CD4-positive, alpha-beta T cell treated with Interleukin-2 at 100 ng/mL for 4 hours (primary cell): ENCODE measurements around the gene RNF180.
"Not testable (repeated sequence)": the region's sequence is repeated elsewhere in the genome, so short reads cannot be mapped to it uniquely, and the experiment has no call there.

Experiments
- DNase-seq: peaks from one replicate; pipeline ENCODE4 v3.0.0-alpha.2; 2020; ENCODE audit warnings: low spot score

RNF180 gene

GRCh38 chr5:64285188-64286130 lies 119.8 kb downstream of the RNF180 start:
- DNase-seq, result no peak

- no peak for DNase-seq
Observed at GRCh38 chr5:64286381-64286780, 120.7 kb downstream of the RNF180 start.

- not testable (repeated sequence) for DNase-seq
Observed at GRCh38 chr5:64288496-64288895, 122.9 kb downstream of the RNF180 start.

GRCh38 chr5:64292611-64293215 lies 127.1 kb downstream of the RNF180 start:
- no peak for DNase-seq

GRCh38 chr5:64295101-64295500 lies 129.5 kb downstream of the RNF180 start:
- DNase-seq, result no peak

GRCh38 chr5:64298586-64298985 lies 132.9 kb downstream of the RNF180 start:
- no peak for DNase-seq

- DNase-seq, result no peak
Observed at GRCh38 chr5:64299805-64300204, 134.2 kb downstream of the RNF180 start.

- no peak for DNase-seq
Observed at GRCh38 chr5:64301566-64301965, 135.9 kb downstream of the RNF180 start.

- no peak for DNase-seq
Observed at GRCh38 chr5:64308135-64308534, 142.5 kb downstream of the RNF180 start.

GRCh38 chr5:64312491-64312890 lies 146.8 kb downstream of the RNF180 start:
- no peak for DNase-seq

- no peak for DNase-seq
Observed at GRCh38 chr5:64315778-64316177, 150.1 kb downstream of the RNF180 start.

- DNase-seq, result no peak
Observed at GRCh38 chr5:64318175-64318574, 152.5 kb downstream of the RNF180 start.

GRCh38 chr5:64323591-64323990 lies 157.9 kb downstream of the RNF180 start:
- DNase-seq, result no peak

GRCh38 chr5:64330728-64331231 lies 165.1 kb downstream of the RNF180 start:
- no peak for DNase-seq

- DNase-seq, result no peak
Observed at GRCh38 chr5:64331597-64332277, 166.1 kb downstream of the RNF180 start.

- no peak for DNase-seq
Observed at GRCh38 chr5:64333886-64334285, 168.2 kb downstream of the RNF180 start.

GRCh38 chr5:64339769-64340168 lies 174.1 kb downstream of the RNF180 start:
- DNase-seq, result no peak

GRCh38 chr5:64340293-64340692 lies 174.7 kb downstream of the RNF180 start:
- DNase-seq, result no peak

- DNase-seq, result no peak
Observed at GRCh38 chr5:64341340-64341739, 175.7 kb downstream of the RNF180 start.

GRCh38 chr5:64344501-64344900 lies 178.9 kb downstream of the RNF180 start:
- DNase-seq, result no peak

GRCh38 chr5:64347309-64347708 lies 181.7 kb downstream of the RNF180 start:
- DNase-seq, result no peak

GRCh38 chr5:64364426-64364825 lies 198.8 kb downstream of the RNF180 start:
- no peak for DNase-seq

GRCh38 chr5:64384765-64385164 lies 219.1 kb downstream of the RNF180 start:
- DNase-seq, result no peak
